ENCODE results near the gene C9.

DNA sequence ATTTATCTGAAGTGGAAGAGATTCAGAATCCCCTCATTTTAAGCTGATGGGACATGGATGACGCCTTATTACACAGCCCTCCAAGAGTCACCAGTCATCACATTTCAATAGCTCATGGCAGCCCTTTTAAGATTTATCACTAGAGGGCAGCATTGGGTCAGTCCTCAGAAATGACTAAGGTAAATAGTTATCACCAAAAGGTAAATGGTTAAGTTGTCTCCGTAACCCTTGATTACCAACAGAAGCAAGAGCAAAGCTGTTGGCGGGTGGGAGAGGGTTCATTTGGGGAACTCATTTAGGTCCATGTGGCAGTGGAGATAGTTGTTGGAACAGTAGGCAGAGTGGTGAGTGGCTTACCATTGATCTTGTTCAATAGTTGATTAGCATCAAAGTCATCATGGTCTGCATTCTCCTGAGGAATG lies 12.0 kb upstream of the C9 start:
- TF ChIP-seq POLR2A (IDR thresholded peaks at IDR 0.05; ENCODE audit: low read depth, low read length) (no peak), POLR2AphosphoS5 (IDR thresholded peaks at IDR 0.05; ENCODE audit: low read depth, low read length) (no peak), TAF1 (IDR thresholded peaks at IDR 0.05; ENCODE audit: borderline replicate concordance, low read depth, low read length) (no peak)
